Activated naive CD4-positive, alpha-beta T cell treated with anti-CD3 and anti-CD28 coated beads, Interleukin-2, amount 50 U/mL, for 16 hours (primary cell): ENCODE measurements around the gene KLK8.

Source experiments
- DNase-seq: peaks from one replicate; pipeline ENCODE4 v3.0.0-alpha.2; 2020

The KLK8 gene

GRCh38 chr19:51001515-51001914 lies at the start of gene KLK8:
Gene KLK8, minus strand, starts transcription at chr19:51001604. Its CDS starts 437 bp downstream, at chr19:51001167.
- no peak for DNase-seq

DNA sequence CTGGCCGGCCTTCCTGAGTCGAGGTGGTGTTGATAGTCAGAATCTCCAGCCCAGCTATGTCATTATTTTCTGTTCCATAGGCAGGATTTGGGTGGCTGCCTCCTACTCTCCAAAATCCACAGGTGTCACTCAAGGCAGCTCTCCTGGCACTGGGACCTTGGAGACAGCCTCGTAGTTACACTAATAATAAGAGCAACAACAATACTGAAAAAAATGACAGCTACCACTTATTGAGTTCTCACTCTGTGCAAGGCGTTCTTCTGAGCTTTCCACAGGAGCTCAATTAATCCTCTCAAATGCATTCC lies 45.6 kb upstream of the KLK8 start:
- DNase-seq, result no peak

- DNase-seq, result no peak
These were observed 42.9 kb upstream of the KLK8 start for GRCh38 chr19:51044327-51044726.

DNA sequence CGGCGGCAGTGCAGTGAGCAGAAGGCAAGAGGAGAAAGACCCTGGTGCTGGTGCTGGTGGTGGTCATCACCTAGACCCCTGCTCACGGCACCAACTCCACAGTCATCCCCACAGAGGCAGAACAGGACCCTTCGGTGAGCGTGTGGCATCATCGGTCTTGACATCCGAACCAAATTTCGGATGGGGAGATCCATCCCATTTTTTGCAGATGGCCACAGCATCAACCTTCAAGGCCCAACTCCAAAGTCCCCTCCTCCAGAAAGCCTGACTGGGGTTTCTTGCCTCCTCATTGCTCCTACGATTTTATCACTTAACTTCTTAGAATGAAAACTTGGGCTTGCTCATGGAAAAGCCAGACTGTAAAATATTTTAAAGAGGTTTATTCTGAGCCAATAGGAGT lies 42.1 kb upstream of the KLK8 start:
- no peak for DNase-seq

GRCh38 chr19:51040151-51040550 lies 38.7 kb upstream of the KLK8 start:
- no peak for DNase-seq

GRCh38 chr19:51036519-51036918 lies 35.1 kb upstream of the KLK8 start:
- no peak for DNase-seq

DNA sequence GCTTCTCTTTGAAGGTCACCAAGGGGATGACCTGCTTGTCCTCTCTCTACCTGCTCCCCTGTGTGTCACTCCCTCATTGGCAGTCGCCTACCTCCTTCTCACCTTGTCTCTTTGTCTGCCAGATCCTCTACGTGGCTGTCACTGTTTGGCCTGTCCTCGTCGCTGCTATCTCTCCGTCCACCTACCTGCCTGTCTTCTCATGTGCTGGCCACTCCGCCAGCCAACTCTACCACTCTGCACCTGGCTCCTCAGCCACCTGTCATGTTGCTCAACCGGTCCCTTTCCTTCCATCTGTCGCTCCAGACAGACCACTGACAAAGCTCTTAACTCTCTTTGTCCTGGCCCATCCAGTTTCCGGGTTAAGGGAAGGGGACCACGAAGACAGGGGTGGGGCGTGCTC lies 33.3 kb upstream of the KLK8 start, which contains the start of gene KLK12:
Gene KLK12 (minus strand): TSS at position 299 of the 400 bp plus-strand sequence. CDS start 381 bp downstream, outside the sequence.
- no peak for DNase-seq

GRCh38 chr19:51031880-51032225 lies 30.4 kb upstream of the KLK8 start:
- DNase-seq, result no peak

GRCh38 chr19:51031220-51031879 lies 29.9 kb upstream of the KLK8 start:
- DNase-seq, result no peak

- DNase-seq, result no peak
These were observed 29.2 kb upstream of the KLK8 start for GRCh38 chr19:51030631-51031030.

DNA sequence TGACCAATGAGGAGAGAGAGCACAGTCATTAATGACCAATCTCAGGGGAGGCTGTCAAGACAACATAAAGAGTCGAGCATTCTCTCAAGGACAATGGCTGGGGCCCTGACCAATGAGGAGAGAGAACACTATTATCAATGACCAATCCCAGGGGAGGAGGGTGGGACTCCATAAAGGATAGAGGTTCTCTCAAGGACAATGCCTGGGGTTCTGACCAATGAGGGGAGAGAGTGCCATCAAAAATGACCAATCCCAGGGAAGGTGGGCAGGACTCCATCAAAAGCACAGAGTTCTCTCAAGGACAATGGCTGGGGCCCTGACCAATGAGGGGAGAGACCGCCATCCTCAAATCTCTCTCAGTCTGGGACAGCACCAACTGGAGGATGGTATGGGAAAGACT lies 28.3 kb upstream of the KLK8 start:
- no peak for DNase-seq

- no peak for DNase-seq
These were observed 26.5 kb upstream of the KLK8 start for GRCh38 chr19:51027873-51028272.

DNA sequence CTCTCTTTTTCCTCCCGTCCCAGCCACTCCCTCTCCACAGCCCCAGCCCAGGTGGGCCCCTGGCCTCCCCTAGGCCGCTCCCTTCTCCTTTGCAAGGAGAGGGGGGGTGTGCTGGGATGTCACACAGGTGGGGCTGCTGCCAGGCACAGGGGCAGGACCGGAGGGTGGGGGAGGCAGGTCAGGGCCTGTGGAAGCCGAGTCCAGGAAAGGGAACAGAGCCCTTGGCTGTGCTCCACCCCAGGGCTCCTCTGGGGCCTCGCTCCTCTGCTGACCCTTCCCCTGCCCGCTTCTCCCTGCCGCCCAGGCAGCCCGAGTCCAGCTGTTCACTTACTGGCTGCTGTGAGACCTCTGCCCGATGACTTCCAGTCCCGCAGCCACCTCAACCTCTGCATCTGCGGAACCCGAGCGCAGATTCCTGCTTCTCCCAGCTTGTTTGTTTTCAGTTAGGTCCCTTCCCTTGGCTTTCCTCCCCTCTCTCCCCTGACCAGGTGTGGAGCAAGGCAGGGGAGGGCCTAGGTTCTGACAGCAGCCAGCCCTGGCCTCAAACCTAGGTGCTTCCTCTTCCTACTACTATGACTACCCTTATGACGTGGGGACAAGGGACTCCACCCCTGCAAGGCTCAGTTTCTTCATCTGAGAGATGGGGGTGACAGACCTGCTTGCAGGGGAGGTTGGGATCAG lies 25.9 kb upstream of the KLK8 start:
- DNase-seq, result no peak

DNA sequence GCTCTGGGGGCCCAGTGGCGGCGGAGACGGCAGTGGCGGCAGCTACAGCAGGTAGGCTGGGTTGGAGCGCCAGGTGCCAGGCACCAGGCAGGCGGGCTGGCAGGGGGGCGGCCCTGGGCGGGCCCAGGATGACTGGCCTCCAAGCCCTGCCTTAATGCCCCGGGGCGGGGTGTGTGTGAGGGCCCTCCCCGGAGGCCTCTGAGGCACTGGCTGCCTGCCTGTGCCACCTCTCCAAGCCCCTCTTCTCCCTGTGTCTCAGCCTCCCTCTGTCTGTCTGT lies 25.1 kb upstream of the KLK8 start, which contains the start of gene KLK11:
Gene KLK11 (minus strand): TSS at position 63 of the 278 bp plus-strand sequence. CDS start 985 bp downstream, outside the sequence.
- no peak for DNase-seq

GRCh38 chr19:51025809-51026553 lies 24.6 kb upstream of the KLK8 start:
- no peak for DNase-seq

DNA sequence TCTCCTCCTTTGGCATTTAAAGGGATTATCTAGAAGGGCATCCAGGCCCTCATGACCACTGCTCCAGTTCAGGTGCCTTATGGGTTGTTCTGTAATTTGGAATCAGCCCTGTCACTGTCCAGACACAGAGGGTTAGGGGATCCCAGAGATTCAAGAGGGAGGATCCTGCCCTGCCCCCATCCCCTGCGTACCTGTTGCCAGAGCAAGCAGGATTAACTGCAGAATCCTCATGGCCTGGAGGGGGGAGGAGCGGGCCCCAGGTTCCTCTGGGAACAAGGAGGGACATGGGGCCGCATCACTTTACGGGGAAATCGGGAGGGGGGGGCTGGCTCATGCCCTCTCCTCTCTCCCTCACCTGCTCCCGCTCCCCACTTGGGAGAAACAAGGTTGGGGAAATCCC lies 24.0 kb upstream of the KLK8 start:
- no peak for DNase-seq

DNA sequence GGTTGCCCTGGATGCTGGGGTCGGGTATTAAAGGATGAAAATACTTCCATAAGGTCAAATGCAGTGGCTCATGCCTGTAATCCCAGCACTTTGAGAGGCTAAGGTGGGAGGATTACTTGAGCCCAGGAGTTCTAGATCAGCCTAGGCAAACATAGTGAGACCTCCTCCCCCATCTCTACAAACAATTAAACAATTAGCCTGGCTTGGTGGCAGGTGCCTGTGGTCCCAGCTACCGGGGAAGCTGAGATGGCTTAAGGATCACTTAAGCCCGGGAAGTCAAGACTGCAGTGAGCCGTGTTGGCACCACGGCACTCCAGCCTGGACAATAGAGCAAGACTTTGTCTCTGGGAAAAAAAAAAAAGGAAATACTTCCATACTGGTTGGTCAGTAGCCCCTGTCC lies 23.5 kb upstream of the KLK8 start:
- no peak for DNase-seq

- DNase-seq, result no peak
These were observed 22.5 kb upstream of the KLK8 start for GRCh38 chr19:51023946-51024345.

DNA sequence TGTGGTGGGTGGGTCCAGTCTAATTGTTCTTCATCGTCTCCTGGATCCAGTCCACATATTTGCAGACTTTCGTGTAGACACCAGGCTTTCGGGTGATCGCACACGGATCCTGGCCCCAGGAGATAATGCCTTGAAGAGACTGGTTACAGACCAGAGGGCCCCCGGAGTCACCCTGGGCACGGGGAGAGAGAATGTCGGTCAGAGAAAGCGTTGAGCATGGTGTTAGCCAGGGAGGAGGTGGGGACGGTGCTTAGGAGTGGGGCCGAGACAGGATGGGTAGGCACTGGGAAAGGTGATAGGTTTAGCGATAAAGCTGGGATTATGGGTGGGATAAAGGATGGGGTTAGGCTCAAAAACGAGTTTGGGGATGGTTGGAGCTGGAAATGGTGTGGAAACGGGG lies 21.1 kb upstream of the KLK8 start:
- no peak for DNase-seq

GRCh38 chr19:51020988-51021651 lies 19.7 kb upstream of the KLK8 start:
- DNase-seq, result no peak

- no peak for DNase-seq
These were observed 18.1 kb upstream of the KLK8 start, which contains the start of gene KLK10 for GRCh38 chr19:51019544-51019925. Gene KLK10, minus strand, starts transcription at chr19:51019709. Its CDS starts 579 bp downstream, at chr19:51019130.

DNA sequence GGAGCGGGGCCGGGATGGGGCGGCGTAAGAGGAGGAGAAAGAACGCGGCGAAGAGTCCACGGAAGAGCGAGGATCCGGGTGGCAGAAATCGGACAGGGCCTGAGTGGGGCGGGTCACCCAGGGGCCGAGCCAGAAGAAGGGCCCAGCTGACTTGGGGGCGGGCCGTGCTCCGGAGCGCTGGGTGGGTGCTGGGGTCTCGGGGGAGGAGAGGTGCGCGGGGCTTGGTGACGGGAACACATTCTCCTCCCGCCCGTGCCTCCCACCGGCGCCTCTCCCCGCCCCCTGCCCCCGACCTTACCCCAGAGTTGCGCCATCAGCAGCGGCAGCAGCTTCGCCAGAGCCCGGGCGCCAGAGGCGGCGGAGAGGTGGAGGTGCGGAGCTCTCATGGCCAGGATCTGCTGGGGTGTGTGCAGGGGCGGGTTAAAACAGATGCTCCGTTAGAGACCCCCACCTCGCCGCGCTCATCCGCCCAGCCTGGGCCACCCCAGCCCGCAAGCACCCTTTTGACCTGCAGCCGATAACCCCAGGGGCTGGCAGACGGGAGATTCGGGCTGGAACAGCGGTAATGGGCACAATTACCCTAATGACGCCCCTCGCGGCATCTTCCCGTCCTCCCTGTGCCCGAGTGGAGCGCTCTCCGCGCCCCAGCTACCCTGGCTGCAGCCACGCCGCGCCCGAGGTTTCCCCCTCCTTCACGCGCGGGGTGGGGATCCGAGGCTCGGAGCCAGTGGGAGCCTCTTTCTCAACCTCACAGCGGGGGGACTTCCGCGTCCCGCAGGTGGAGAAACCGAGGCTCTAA lies 17.5 kb upstream of the KLK8 start:
- DNase-seq, result no peak
